Fibroblast of lung (primary cell): ENCODE data around the gene HES1. TPM values are rescaled to one million over a fixed set of nuclear protein-coding genes. Genes with fewer than 3 reads are reported as not detected.
A peak's percentile ranks its signal among the peaks of the same experiment; 100 is the strongest.

ENCODE experiments used
- DNase-seq, 2 donors: peaks; one replicate each; pipeline versions ENCODE4 v3.0.0 to v3.0.0-alpha.2; 2010; ENCODE audit warnings: low read depth in 2 of 2
- H2AFZ ChIP-seq: 2 replicates; pipeline ENCODE4 v1.5.1; 2012; ENCODE audit warnings: low read length, control low read depth, inconsistent platforms
- H3K27ac ChIP-seq: 2 replicates; pipeline ENCODE4 v1.5.1; 2011; ENCODE audit warnings: low read length, control low read depth; ENCODE audit not compliant: insufficient read depth
- H3K27me3 ChIP-seq: 2 replicates; pipeline ENCODE4 v1.5.1; 2011; ENCODE audit warnings: mild to moderate bottlenecking, low read length; ENCODE audit not compliant: control insufficient read depth, insufficient read depth
- H3K36me3 ChIP-seq: 2 replicates; pipeline ENCODE4 v1.5.1; 2011; ENCODE audit warnings: low read length; ENCODE audit not compliant: control insufficient read depth, insufficient read depth
- H3K4me1 ChIP-seq: 2 replicates; pipeline ENCODE4 v1.5.1; 2011; ENCODE audit warnings: low read length; ENCODE audit not compliant: control insufficient read depth, insufficient read depth; ENCODE audit errors: extremely low read depth
- H3K4me2 ChIP-seq: 2 replicates; pipeline ENCODE4 v1.5.1; 2011; ENCODE audit warnings: low read length, control low read depth; ENCODE audit not compliant: insufficient read depth; ENCODE audit errors: extremely low read depth
- H3K4me3 ChIP-seq, 4 experiments: fragments of 200-600 bp in 1 of 4; sonication (generic) in 1 of 4; replicated peaks in 1 of 4; 2 replicates each; pipeline ENCODE4 v1.5.1; 2011 to 2016; ENCODE audit warnings: low read length in 4 of 4, low read depth in 3 of 4, mild to moderate bottlenecking in 3 of 4, control low read depth in 2 of 4, inconsistent platforms in 1 of 4, mixed read lengths in 1 of 4; ENCODE audit not compliant: insufficient read depth in 1 of 4; ENCODE audit errors: control extremely low read depth in 1 of 4
- H3K79me2 ChIP-seq: 2 replicates; pipeline ENCODE4 v1.5.1; 2012; ENCODE audit warnings: mild to moderate bottlenecking, low read length, inconsistent platforms; ENCODE audit not compliant: control insufficient read depth, insufficient read depth
- H3K9ac ChIP-seq: 2 replicates; pipeline ENCODE4 v1.5.1; 2011; ENCODE audit warnings: mild to moderate bottlenecking, low read length, control low read depth; ENCODE audit not compliant: insufficient read depth
- H3K9me3 ChIP-seq: 2 replicates; pipeline ENCODE4 v1.5.1; 2012; ENCODE audit warnings: low read depth, low read length; ENCODE audit not compliant: control insufficient read depth, insufficient read depth
- H4K20me1 ChIP-seq: 2 replicates; pipeline ENCODE4 v1.5.1; 2011; ENCODE audit warnings: low read length; ENCODE audit not compliant: control insufficient read depth, insufficient read depth; ENCODE audit errors: extremely low read depth
- CTCF ChIP-seq, 2 donors: IDR thresholded peaks in 1 of 2; conservative IDR thresholded peaks in 1 of 2; 1 replicate in 1 of 2; 2 replicates in 1 of 2; pipeline ENCODE4 v1.5.1; 2011 to 2012; ENCODE audit warnings: low read length in 2 of 2, control low read depth in 1 of 2, inconsistent platforms in 1 of 2, low read depth in 1 of 2, mild to moderate bottlenecking in 1 of 2
- EZH2 ChIP-seq: IDR thresholded peaks from 2 replicates; pipeline ENCODE4 v1.5.1; 2012; ENCODE audit warnings: low read length, control low read depth, mild to moderate bottlenecking; ENCODE audit errors: missing control alignments
- polyA minus RNA-seq: library from RNA; depleted of rRNA, polyadenylated mRNA; stranded (reverse); fragments of >200 nt; gene quantifications from 2 replicates; pipeline ENCODE4 v1.2.3, GENCODE V29; 2011; ENCODE audit warnings: low replicate concordance
- polyA plus RNA-seq, 2 donors: library from polyadenylated mRNA; depleted of rRNA in 1 of 2; stranded (reverse) in 1 of 2; unstranded in 1 of 2; fragments of >200 nt; gene quantifications; 2 replicates each; pipeline ENCODE4 v1.2.1, GENCODE V29; 2011 to 2012; ENCODE audit warnings: missing spikeins in 1 of 2
- total RNA-seq: library from RNA; depleted of rRNA; stranded (reverse); fragments of >200 nt; gene quantifications from 2 replicates; pipeline ENCODE4 v1.2.1, GENCODE V29; 2014

The HES1 gene
- total RNA-seq (0.17 and 0.51 TPM in 2 replicates), polyA plus RNA-seq (0.85 and 1.2 TPM in 2 replicates), polyA minus RNA-seq (not detected in 2 replicates)
- polyA plus RNA-seq (2012): 0.88 and 1.0 TPM in 2 replicates

- Histone ChIP-seq H3K27ac (peak within 1 kb of the TSS; percentile 73), H3K9me3 (no peaks in the 10 kb centered on the region), H3K79me2 (no peaks in the 10 kb centered on the region), H3K4me3 (peak within 1 kb of the TSS in 3 of 4 experiments; percentile 42 to 64 (median 55)), H3K4me1 (peaks cover 23% of the 10 kb centered on the region), H4K20me1 (no peaks in the 10 kb centered on the region), H3K36me3 (no peaks in the 10 kb centered on the region), H2AFZ (peak within 1 kb of the TSS; percentile 49), H3K9ac (peak within 1 kb of the TSS; percentile 80), H3K4me2 (peak within 1 kb of the TSS; percentile 81), H3K27me3 (peaks cover 34% of the 10 kb centered on the region)
- no peak for TF ChIP-seq EZH2
- TF ChIP-seq CTCF (conservative IDR thresholded peaks at IDR 0.05 in 1 of 2, IDR thresholded peaks at IDR 0.05 in 1 of 2; ENCODE audit: low read depth in 1 of 2, low read length in 2 of 2): no peak
- peak; percentile 88 to 97 for DNase-seq
Observed at GRCh38 chr3:194135806-194136518, at the start of gene HES1. Gene HES1, plus strand, starts transcription at chr3:194136148. Its CDS starts 233 bp downstream, at chr3:194136381.

GRCh38 chr3:194086388-194087075 is 49.4 kb upstream of the HES1 start:
- H4K20me1 ChIP-seq: no peaks in the 10 kb centered on the region
- peak in 1 of 2 donors; percentile 44 for DNase-seq
- no peaks in the 10 kb centered on the region for H3K79me2 ChIP-seq
- no peak overlapping the region for H3K9ac ChIP-seq
- H3K4me3 ChIP-seq: no peak overlapping the region
- no peak overlapping the region for H2AFZ ChIP-seq
- no peaks in the 10 kb centered on the region for H3K9me3 ChIP-seq
- no peak for TF ChIP-seq EZH2
- TF ChIP-seq CTCF (conservative IDR thresholded peaks at IDR 0.05 in 1 of 2, IDR thresholded peaks at IDR 0.05 in 1 of 2; ENCODE audit: low read depth in 1 of 2, low read length in 2 of 2): no peak
- no peaks in the 10 kb centered on the region for H3K36me3 ChIP-seq
- no peak overlapping the region for H3K27ac ChIP-seq
- H3K4me2 ChIP-seq: no peak overlapping the region
- H3K27me3 ChIP-seq: no peaks in the 10 kb centered on the region
- H3K4me1 ChIP-seq: no peaks in the 10 kb centered on the region

- Histone ChIP-seq H3K4me3 (no peak overlapping the region), H3K9ac (no peak overlapping the region), H2AFZ (no peak overlapping the region), H3K36me3 (no peaks in the 10 kb centered on the region), H3K9me3 (no peaks in the 10 kb centered on the region), H3K79me2 (no peaks in the 10 kb centered on the region), H3K27me3 (no peaks in the 10 kb centered on the region), H3K4me2 (no peak overlapping the region), H3K4me1 (no peaks in the 10 kb centered on the region), H4K20me1 (no peaks in the 10 kb centered on the region), H3K27ac (no peak overlapping the region)
- no peak for DNase-seq
- TF ChIP-seq CTCF (conservative IDR thresholded peaks at IDR 0.05 in 1 of 2, IDR thresholded peaks at IDR 0.05 in 1 of 2; ENCODE audit: low read depth in 1 of 2, low read length in 2 of 2) (no peak), EZH2 (no peak)
Observed at GRCh38 chr3:194087280-194087679, 48.7 kb upstream of the HES1 start.
